H1 (cell line): Measurements from ENCODE around the gene SLC37A3. TPM values are rescaled to one million over a fixed set of nuclear protein-coding genes. Genes with fewer than 3 reads are reported as not detected.

Source experiments
- CTCF ChIA-PET: fragments of 300-600 bp; sonication (Branson Sonifier 250); formaldehyde crosslinking; loops from one replicate; lab custom pipeline; 2021; ENCODE audit not compliant: partially characterized antibody; lab: Charles Lee
- POLR2A ChIA-PET: fragments of 300-600 bp; sonication (Branson Sonifier 250); formaldehyde crosslinking; loops from one replicate; lab custom pipeline; 2021; ENCODE audit warnings: inconsistent platforms; ENCODE audit not compliant: partially characterized antibody; lab: Charles Lee
- DNase-seq, 2 experiments: peaks; one replicate each; pipeline versions ENCODE4 v3.0.0 to v3.0.0-alpha.2; 2010 to 2022; ENCODE audit warnings: low spot score in 2 of 2, low read depth in 1 of 2, mixed read lengths in 1 of 2
- FAIRE-seq: peaks from 2 replicates; lab custom pipeline; 2011; peaks lifted over from hg19 to GRCh38; lab: Jason Lieb, UNC
- H2AFZ ChIP-seq: 2 replicates; pipeline ENCODE4 v1.8.1; 2012; ENCODE audit warnings: low read length, inconsistent platforms
- H2AK5ac ChIP-seq: 2 replicates; pipeline ENCODE4 v1.6.1; 2013; ENCODE audit warnings: low read depth, low read length
- H2BK120ac ChIP-seq: replicated peaks from 2 replicates; pipeline ENCODE3; 2013; ENCODE audit warnings: low read depth, low read length, inconsistent platforms
- H2BK12ac ChIP-seq: 2 replicates; pipeline ENCODE4 v1.6.1; 2013; ENCODE audit warnings: low read depth, low read length
- H2BK15ac ChIP-seq: 2 replicates; pipeline ENCODE4 v1.6.1; 2013; ENCODE audit warnings: low read length
- H2BK20ac ChIP-seq: 2 replicates; pipeline ENCODE4 v1.6.1; 2013; ENCODE audit warnings: low read length
- H2BK5ac ChIP-seq: 2 replicates; pipeline ENCODE4 v1.6.1; 2013; ENCODE audit warnings: low read depth, low read length
- H3K14ac ChIP-seq: 2 replicates; pipeline ENCODE4 v1.6.1; 2013; ENCODE audit warnings: inconsistent platforms; ENCODE audit not compliant: insufficient read length
- H3K18ac ChIP-seq: 2 replicates; pipeline ENCODE4 v1.6.1; 2013; ENCODE audit warnings: low read length; ENCODE audit errors: extremely low read depth
- H3K23ac ChIP-seq: 2 replicates; pipeline ENCODE4 v1.6.1; 2013; ENCODE audit warnings: inconsistent platforms; ENCODE audit not compliant: insufficient read length
- H3K23me2 ChIP-seq: 2 replicates; pipeline ENCODE4 v1.6.1; 2013; ENCODE audit warnings: low read depth, low read length
- H3K27ac ChIP-seq: 2 replicates; pipeline ENCODE4 v1.6.1; 2011; ENCODE audit warnings: low read depth, low read length, inconsistent platforms
- H3K27me3 ChIP-seq, 4 experiments: replicated peaks in 1 of 4; 1 replicate in 1 of 4; 2 replicates in 3 of 4; pipeline versions ENCODE4 v1.6.1 to v1.8.1; 2011 to 2013; ENCODE audit warnings: low read length in 3 of 4, mild to moderate bottlenecking in 3 of 4, inconsistent platforms in 2 of 4, mixed read lengths in 2 of 4, moderate library complexity in 1 of 4; ENCODE audit not compliant: control insufficient read depth in 3 of 4, insufficient read depth in 3 of 4; ENCODE audit errors: extremely low read depth in 1 of 4
- H3K36me3 ChIP-seq, 4 experiments: 2 replicates each; pipeline versions ENCODE4 v1.6.1 to v1.8.1; 2011 to 2013; ENCODE audit warnings: mild to moderate bottlenecking in 4 of 4, low read length in 3 of 4, moderate library complexity in 2 of 4, control low read depth in 1 of 4, inconsistent platforms in 1 of 4; ENCODE audit not compliant: insufficient read depth in 4 of 4, control insufficient read depth in 2 of 4
- H3K4ac ChIP-seq: replicated peaks from 2 replicates; pipeline ENCODE3; 2013; ENCODE audit warnings: low read length, low read depth, mixed read lengths, inconsistent platforms; ENCODE audit not compliant: insufficient read length
- H3K4me1 ChIP-seq, 4 experiments: replicated peaks in 1 of 4; 1 replicate in 1 of 4; 2 replicates in 3 of 4; pipeline versions ENCODE4 v1.6.1 to v1.8.1; 2011 to 2013; ENCODE audit warnings: low read length in 3 of 4, inconsistent platforms in 2 of 4, mixed read lengths in 1 of 4; ENCODE audit not compliant: insufficient read depth in 4 of 4, control insufficient read depth in 3 of 4
- H3K4me2 ChIP-seq, 2 experiments: 2 replicates each; pipeline versions ENCODE4 v1.6.1 to v1.8.1; 2011 to 2013; ENCODE audit warnings: low read depth in 2 of 2, low read length in 2 of 2, control low read depth in 1 of 2, inconsistent platforms in 1 of 2, mild to moderate bottlenecking in 1 of 2; ENCODE audit not compliant: insufficient read depth in 1 of 2
- H3K4me3 ChIP-seq, 4 experiments: fragments of 200-600, 300-600 bp in 1 of 4; sonication (generic), shearing (Covaris generic), sonication (Bioruptor Twin) in 1 of 4; 2 replicates each; pipeline versions ENCODE4 v1.5.1 to v1.8.1; 2011 to 2016; ENCODE audit warnings: low read length in 4 of 4, low read depth in 3 of 4, control low read depth in 2 of 4, inconsistent platforms in 2 of 4, mild to moderate bottlenecking in 2 of 4, mixed read lengths in 1 of 4, moderate library complexity in 1 of 4; ENCODE audit not compliant: insufficient read depth in 2 of 4; ENCODE audit errors: extremely low read depth in 1 of 4
- H3K56ac ChIP-seq: replicated peaks from 2 replicates; pipeline ENCODE3; 2013; ENCODE audit warnings: low read depth, mild to moderate bottlenecking, mixed read lengths, low read length, inconsistent platforms; ENCODE audit not compliant: insufficient read length
- H3K79me1 ChIP-seq: 2 replicates; pipeline ENCODE4 v1.6.1; 2013; ENCODE audit warnings: low read depth, low read length, control low read depth
- H3K79me2 ChIP-seq, 2 experiments: 2 replicates each; pipeline versions ENCODE4 v1.6.1 to v1.8.1; 2012 to 2013; ENCODE audit warnings: low read length in 2 of 2, mild to moderate bottlenecking in 2 of 2, inconsistent platforms in 1 of 2; ENCODE audit not compliant: insufficient read depth in 2 of 2, control insufficient read depth in 1 of 2
- H3K9ac ChIP-seq, 4 experiments: replicated peaks in 1 of 4; 1 replicate in 1 of 4; 2 replicates in 3 of 4; pipeline versions ENCODE4 v1.6.1 to v1.8.1; 2011 to 2013; ENCODE audit warnings: low read depth in 3 of 4, low read length in 3 of 4, control low read depth in 2 of 4, mild to moderate bottlenecking in 2 of 4, moderate library complexity in 2 of 4, inconsistent platforms in 1 of 4; ENCODE audit errors: extremely low read depth in 1 of 4
- H3K9me3 ChIP-seq, 2 experiments: 2 replicates each; pipeline versions ENCODE4 v1.6.1 to v1.8.1; 2012 to 2013; ENCODE audit warnings: mild to moderate bottlenecking in 2 of 2, moderate library complexity in 2 of 2, control low read depth in 1 of 2, inconsistent platforms in 1 of 2, low read depth in 1 of 2, low read length in 1 of 2, mixed read lengths in 1 of 2; ENCODE audit not compliant: insufficient read depth in 2 of 2
- H4K20me1 ChIP-seq, 2 experiments: replicated peaks in 1 of 2; 2 replicates each; pipeline versions ENCODE3 to v1.8.1; 2011 to 2013; ENCODE audit warnings: inconsistent platforms in 2 of 2, low read length in 2 of 2, mild to moderate bottlenecking in 1 of 2; ENCODE audit not compliant: insufficient read depth in 2 of 2, control insufficient read depth in 1 of 2
- H4K5ac ChIP-seq: 2 replicates; pipeline ENCODE4 v1.6.1; 2013; ENCODE audit warnings: low read length, low read depth, mixed read lengths, inconsistent platforms; ENCODE audit not compliant: insufficient read length
- H4K8ac ChIP-seq: 2 replicates; pipeline ENCODE4 v1.8.0; 2013; ENCODE audit warnings: mild to moderate bottlenecking, moderate library complexity, low read length, inconsistent platforms; ENCODE audit not compliant: insufficient read depth; ENCODE audit errors: extremely low read depth
- H4K91ac ChIP-seq: replicated peaks from 2 replicates; pipeline ENCODE3; 2013; ENCODE audit warnings: low read length, mixed read lengths, inconsistent platforms; ENCODE audit not compliant: insufficient read length
- EP300 ChIP-seq, 2 experiments: IDR thresholded peaks; 1 replicate in 1 of 2; 2 replicates in 1 of 2; pipeline ENCODE4 v1.6.1; 2011 to 2012; ENCODE audit warnings: low read depth in 2 of 2, low read length in 2 of 2, mild to moderate bottlenecking in 2 of 2, borderline replicate concordance in 1 of 2, inconsistent platforms in 1 of 2, moderate library complexity in 1 of 2
- FOSL1 ChIP-seq: IDR thresholded peaks from 2 replicates; pipeline ENCODE4 v1.6.1; 2011; ENCODE audit warnings: mild to moderate bottlenecking, low read depth, low read length, moderate library complexity; ENCODE audit not compliant: insufficient read depth
- RAD21 ChIP-seq, 2 experiments: IDR thresholded peaks in 1 of 2; conservative IDR thresholded peaks in 1 of 2; 2 replicates each; pipeline ENCODE4 v1.6.1; 2011; ENCODE audit warnings: low read depth in 2 of 2, low read length in 2 of 2, improper control_type of control experiment in 1 of 2, inconsistent platforms in 1 of 2, mild to moderate bottlenecking in 1 of 2, moderate library complexity in 1 of 2
- TEAD4 ChIP-seq: IDR thresholded peaks from 2 replicates; pipeline ENCODE4 v1.6.1; 2012; ENCODE audit warnings: low read depth, low read length, inconsistent platforms, mixed read lengths
- WGBS, 2 experiments: shearing (Covaris generic) in 1 of 2; methylation state at CpG; one replicate each; pipeline versions ENCODE4 v1.1.6 to v1.1.7; 2013 to 2015; ENCODE audit warnings: low lambda C conversion rate in 2 of 2, mixed read lengths in 2 of 2, inconsistent platforms in 1 of 2, low coverage in 1 of 2, missing lambda C conversion rate in 1 of 2; ENCODE audit not compliant: insufficient replicate concordance in 2 of 2, insufficient coverage in 1 of 2, insufficient read length in 1 of 2; ENCODE audit errors: extremely low coverage in 1 of 2, missing lambda C conversion rate in 1 of 2; 5-methylcytosine and 5-hydroxymethylcytosine counted together
- polyA plus RNA-seq, 7 experiments: library from polyadenylated mRNA; depleted of rRNA in 3 of 7; stranded (reverse) in 5 of 7; unstranded in 2 of 7; fragments of >200 nt in 5 of 7; fragments of 200-250 nt in 2 of 7; gene quantifications; 1 replicate in 5 of 7; 2 replicates in 1 of 7; 4 replicates in 1 of 7; pipeline versions ENCODE4 v1.2.1 to v1.2.3, GENCODE V29; 2011 to 2013; ENCODE audit warnings: missing spikeins in 2 of 7, mixed read lengths in 2 of 7
- total RNA-seq: library from RNA; stranded (reverse); fragmentation: NEBNext Ultra II Directional; extraction: Animal tissue kit (Norgen Biotek cat#: 25700); gene quantifications from 2 replicates; pipeline ENCODE4 v1.2.1, GENCODE V29; 2021
- TF ChIP-seq, protein P1 (sequence below), 3 experiments: IDR thresholded peaks; 1 replicate in 2 of 3; 2 replicates in 1 of 3; pipeline versions ENCODE4 v1.5.1 to v1.6.1; 2011; ENCODE audit warnings: low read length in 3 of 3, mild to moderate bottlenecking in 3 of 3, inconsistent platforms in 2 of 3, low read depth in 1 of 3, moderate library complexity in 1 of 3; ENCODE audit not compliant: insufficient read depth in 1 of 3; ENCODE audit errors: control extremely low read depth in 1 of 3

Gene SLC37A3
- total and polyA plus RNA-seq, 2 of the 8 experiments (the other 6 are each of a cell fraction or from before 2014, with no cell fraction given) = 58.2 to 71.0 TPM

DNA sequence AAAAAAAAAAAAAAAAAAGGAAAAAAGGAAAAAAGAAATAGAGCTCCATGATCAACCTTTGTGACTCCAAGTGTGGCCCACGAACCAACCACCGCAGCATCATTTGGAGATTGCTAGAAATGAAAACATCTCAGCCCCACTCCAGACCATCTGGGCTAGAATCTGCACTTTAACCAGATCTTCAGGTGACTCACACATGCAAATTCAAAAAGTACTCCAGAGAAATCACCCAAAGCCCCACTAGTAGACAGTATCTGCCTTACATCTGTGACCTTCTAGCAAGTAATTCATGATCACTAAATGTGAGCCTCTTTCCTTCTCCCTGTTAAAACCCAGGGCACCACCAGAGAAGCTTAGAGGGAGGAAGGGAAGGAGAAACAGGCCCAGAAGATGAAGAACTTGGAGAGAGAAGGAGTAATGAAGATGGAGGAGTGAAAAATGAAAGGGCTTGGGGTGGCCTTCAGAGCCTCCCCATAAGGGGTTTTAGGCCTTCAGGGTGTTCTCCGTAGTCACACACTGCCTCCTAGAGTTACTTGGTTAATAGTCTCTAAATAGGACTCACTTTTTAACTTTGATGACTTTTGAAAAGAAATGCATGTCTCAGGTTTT is 94.0 kb downstream of the SLC37A3 start:
- Histone ChIP-seq H2BK5ac (no peak overlapping the region), H4K20me1 (no peaks in the 10 kb centered on the region), H3K4me1 (no peaks in the 10 kb centered on the region), H3K56ac (no peak overlapping the region), H2BK20ac (no peak overlapping the region), H3K4me3 (no peak overlapping the region), H2BK120ac (no peak overlapping the region), H3K23ac (no peak overlapping the region), H3K14ac (no peak overlapping the region), H3K36me3 (no peaks in the 10 kb centered on the region), H4K91ac (no peak overlapping the region), H2BK12ac (no peak overlapping the region), H3K4ac (no peak overlapping the region), H2BK15ac (no peak overlapping the region), H4K8ac (no peak overlapping the region), H2AFZ (0 out of 2 replicates have a peak overlapping the region, but pooled peaks have one; percentile 70), H3K79me2 (no peaks in the 10 kb centered on the region), H3K9ac (no peak overlapping the region), H3K9me3 (no peaks in the 10 kb centered on the region), H3K4me2 (no peak overlapping the region), H3K27me3 (peaks cover 0 to 2% (median 0%) of the 10 kb centered on the region in 4 experiments; a peak in 1 of 7 replicates), H3K79me1 (no peaks in the 10 kb centered on the region), H2AK5ac (no peak overlapping the region), H4K5ac (no peak overlapping the region), H3K23me2 (no peaks in the 10 kb centered on the region), H3K27ac (no peak overlapping the region), H3K18ac (no peak overlapping the region)
- ChIA-PET CTCF (interaction anchor here (0.6 to 1.8 kb wide), 18 partner anchors 9 to 683 kb away, joined by 3 to 8 read pairs (median 3); no protein-coding TSS in a partner anchor), POLR2A (interaction anchor here (0.6 kb wide), 1 partner anchor 250 kb away, joined by 3 read pairs; no protein-coding TSS in a partner anchor)
- TF ChIP-seq, protein P1, sequence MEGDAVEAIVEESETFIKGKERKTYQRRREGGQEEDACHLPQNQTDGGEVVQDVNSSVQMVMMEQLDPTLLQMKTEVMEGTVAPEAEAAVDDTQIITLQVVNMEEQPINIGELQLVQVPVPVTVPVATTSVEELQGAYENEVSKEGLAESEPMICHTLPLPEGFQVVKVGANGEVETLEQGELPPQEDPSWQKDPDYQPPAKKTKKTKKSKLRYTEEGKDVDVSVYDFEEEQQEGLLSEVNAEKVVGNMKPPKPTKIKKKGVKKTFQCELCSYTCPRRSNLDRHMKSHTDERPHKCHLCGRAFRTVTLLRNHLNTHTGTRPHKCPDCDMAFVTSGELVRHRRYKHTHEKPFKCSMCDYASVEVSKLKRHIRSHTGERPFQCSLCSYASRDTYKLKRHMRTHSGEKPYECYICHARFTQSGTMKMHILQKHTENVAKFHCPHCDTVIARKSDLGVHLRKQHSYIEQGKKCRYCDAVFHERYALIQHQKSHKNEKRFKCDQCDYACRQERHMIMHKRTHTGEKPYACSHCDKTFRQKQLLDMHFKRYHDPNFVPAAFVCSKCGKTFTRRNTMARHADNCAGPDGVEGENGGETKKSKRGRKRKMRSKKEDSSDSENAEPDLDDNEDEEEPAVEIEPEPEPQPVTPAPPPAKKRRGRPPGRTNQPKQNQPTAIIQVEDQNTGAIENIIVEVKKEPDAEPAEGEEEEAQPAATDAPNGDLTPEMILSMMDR (IDR thresholded peaks at IDR 0.05; ENCODE audit: control extremely low read depth in 1 of 3, insufficient read depth in 1 of 3, low read depth in 1 of 3, low read length in 3 of 3) = peak in 2 of 3 experiments; percentile 25 to 51; a peak in 2 of 4 replicates
- no peak for TF ChIP-seq TEAD4
- TF ChIP-seq EP300 (IDR thresholded peaks at IDR 0.05; ENCODE audit: borderline replicate concordance in 1 of 2, low read depth in 2 of 2, low read length in 2 of 2) = no peak
- TF ChIP-seq FOSL1 = no peak
- TF ChIP-seq RAD21 (IDR thresholded peaks at IDR 0.05 in 1 of 2, conservative IDR thresholded peaks at IDR 0.05 in 1 of 2; ENCODE audit: low read depth in 2 of 2, low read length in 2 of 2) = peak; percentile 75
- no peak for DNase-seq
- WGBS, 2 experiments = 86% methylated on average over 3 of the region's 3 CpGs; no CpG with 5 or more reads in 1 of the 2 experiments
- no peak for FAIRE-seq
